Measurements from ENCODE around the gene KRTAP17-1.
"Not testable (repeated sequence)": the region's sequence is repeated elsewhere in the genome, so short reads cannot be mapped to it uniquely, and the experiment has no call there.

The KRTAP17-1 gene

DNA sequence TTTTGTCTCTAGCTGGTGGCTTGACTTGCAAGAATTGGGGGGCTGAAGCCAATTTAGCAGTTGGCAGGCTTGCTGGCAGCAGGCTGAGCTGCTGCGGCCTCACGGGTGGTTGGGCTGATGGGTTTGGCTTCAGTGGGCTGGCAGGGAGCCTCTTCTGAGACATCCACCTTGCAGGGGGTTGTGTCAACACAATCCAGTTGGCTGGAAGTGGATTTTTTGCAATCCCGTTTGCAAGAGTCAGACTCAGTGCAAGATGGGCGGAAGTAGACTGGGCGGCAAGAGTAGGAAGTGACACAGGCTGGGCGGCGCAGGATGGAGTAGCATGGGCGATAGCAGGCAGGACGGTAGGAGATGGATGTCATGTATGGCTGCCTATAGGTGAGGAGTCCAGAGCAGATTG is 7.9 kb downstream of the KRTAP17-1 start:
- no peak for DNase-seq

- no peak for DNase-seq
These were observed 11.4 kb downstream of the KRTAP17-1 start for GRCh38 chr17:41304091-41304490.

- no peak for DNase-seq
These were observed 12.5 kb downstream of the KRTAP17-1 start for GRCh38 chr17:41302981-41303380.

GRCh38 chr17:41301916-41302901 is 13.3 kb downstream of the KRTAP17-1 start, which contains the start of gene KRTAP29-1:
TSS of gene KRTAP29-1 (minus strand) at chr17:41302851. CDS start at chr17:41302851, 0 bp downstream.
- peak in 1 of 56 donors; percentile 15 for DNase-seq

GRCh38 chr17:41301204-41301790 is 14.2 kb downstream of the KRTAP17-1 start:
- no peak for DNase-seq

- DNase-seq, result no peak
These were observed 16.9 kb downstream of the KRTAP17-1 start for GRCh38 chr17:41298458-41299135.

- no peak for DNase-seq
These were observed 18.7 kb downstream of the KRTAP17-1 start for GRCh38 chr17:41296846-41297245.

- DNase-seq, result no peak
These were observed 21.5 kb downstream of the KRTAP17-1 start for GRCh38 chr17:41294016-41294415.

- DNase-seq, result no peak
These were observed 28.5 kb downstream of the KRTAP17-1 start for GRCh38 chr17:41287050-41287449.

GRCh38 chr17:41284546-41284945 is 31.0 kb downstream of the KRTAP17-1 start:
- no peak for DNase-seq

DNA sequence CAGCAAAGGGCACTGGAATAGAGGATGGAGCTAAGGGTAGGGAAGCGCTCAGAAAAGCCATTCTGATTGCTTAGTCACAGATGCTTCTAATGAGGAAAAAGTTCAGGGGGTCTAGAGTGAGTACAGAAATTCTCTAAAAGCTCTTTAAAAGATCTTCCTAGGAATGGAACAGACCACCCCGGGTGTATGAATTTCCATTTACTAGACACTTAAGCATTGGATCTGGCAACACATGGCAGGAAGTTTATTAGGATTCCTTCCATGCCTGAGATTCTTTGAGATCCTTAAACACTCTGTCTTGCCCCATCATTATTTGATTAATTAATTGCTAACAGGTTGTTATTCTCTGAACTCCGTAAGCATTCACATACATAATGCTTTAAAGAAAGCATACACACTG is 31.5 kb downstream of the KRTAP17-1 start:
- DNase-seq, result no peak

- no peak for DNase-seq
These were observed 37.1 kb downstream of the KRTAP17-1 start for GRCh38 chr17:41278176-41278955.

DNA sequence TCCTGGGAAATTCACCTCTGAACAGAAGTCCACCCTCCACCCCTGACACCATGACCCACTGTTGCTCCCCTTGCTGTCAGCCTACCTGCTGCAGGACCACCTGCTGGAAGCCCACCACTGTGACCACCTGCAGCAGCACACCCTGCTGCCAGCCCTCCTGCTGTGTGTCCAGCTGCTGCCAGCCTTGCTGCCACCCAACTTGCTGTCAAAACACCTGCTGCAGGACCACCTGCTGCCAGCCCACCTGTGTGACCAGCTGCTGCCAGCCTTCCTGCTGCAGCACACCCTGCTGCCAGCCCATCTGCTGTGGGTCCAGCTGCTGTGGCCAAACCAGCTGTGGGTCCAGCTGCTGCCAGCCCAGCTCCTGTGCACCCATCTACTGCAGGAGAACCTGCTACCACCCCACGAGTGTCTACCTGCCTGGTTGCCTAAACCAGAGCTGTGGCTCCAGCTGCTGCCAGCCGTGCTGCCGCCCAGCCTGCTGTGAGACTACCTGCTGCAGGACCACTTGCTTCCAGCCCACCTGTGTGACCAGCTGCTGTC is 39.8 kb downstream of the KRTAP17-1 start, which contains the start of gene KRTAP9-7:
TSS of gene KRTAP9-7 (plus strand) at position 51 of the 543 bp plus-strand sequence. CDS start at position 51, 0 bp downstream.
- DNase-seq, result not testable (repeated sequence)

- no peak for DNase-seq
These were observed 43.7 kb downstream of the KRTAP17-1 start for GRCh38 chr17:41271858-41272257.

- DNase-seq, result not testable (repeated sequence)
These were observed 44.2 kb downstream of the KRTAP17-1 start for GRCh38 chr17:41271323-41271722.

DNA sequence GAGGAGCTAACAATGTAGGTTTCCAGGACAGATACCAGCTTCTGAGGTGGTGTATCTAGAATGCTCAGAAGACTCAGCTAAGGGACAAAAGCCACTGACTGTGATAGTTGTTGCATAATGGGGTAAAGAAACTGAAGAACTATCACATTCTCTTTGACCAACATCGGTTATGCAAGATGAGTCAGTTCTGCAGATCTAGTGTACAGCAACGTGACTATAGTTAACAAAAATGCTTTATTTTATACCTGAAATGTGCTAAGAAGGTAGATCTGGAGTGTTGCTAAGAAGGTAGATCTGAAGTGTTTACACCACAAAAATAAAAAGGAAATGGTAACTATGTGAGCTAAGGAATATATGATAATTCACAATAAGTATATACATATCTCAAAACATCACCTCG is 47.8 kb downstream of the KRTAP17-1 start:
- no peak for DNase-seq

GRCh38 chr17:41265078-41265477 is 50.4 kb downstream of the KRTAP17-1 start, which contains the start of gene KRTAP9-6:
TSS of gene KRTAP9-6 (plus strand) at chr17:41265378. CDS start at chr17:41265378, 0 bp downstream.
- DNase-seq, result no peak
